SW 1271 (cell line): ENCODE measurements around the gene SLC9A9.
"Not testable (repeated sequence)": the region's sequence is repeated elsewhere in the genome, so short reads cannot be mapped to it uniquely, and the experiment has no call there.

Experiments used
- DNase-seq, 2 experiments: peaks; one replicate each; lab custom pipeline; 2025; lab: John Stamatoyannopoulos, UW

Gene SLC9A9

GRCh38 chr3:143562789-143563188 is 285.5 kb downstream of the SLC9A9 start:
- DNase-seq: no peak

DNA sequence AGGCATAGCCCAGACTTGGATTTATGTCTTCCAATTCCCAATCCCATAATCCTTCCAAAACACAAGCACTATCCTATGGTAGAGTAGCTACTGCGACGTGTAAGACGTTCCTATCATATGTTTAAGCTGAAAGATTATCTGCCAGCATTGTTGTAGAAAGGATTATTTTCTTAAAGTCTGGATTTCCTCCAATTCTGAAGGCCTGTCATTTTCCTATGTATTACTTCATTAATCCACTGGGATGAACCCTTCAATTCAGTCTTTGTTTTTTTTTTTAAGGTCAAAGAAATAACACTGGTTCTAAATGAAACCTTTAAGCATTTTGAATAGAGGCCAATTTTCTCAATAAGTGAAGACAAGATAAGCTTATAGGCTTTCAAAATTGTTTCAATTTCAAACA is 289.0 kb downstream of the SLC9A9 start:
- no peak for DNase-seq

DNA sequence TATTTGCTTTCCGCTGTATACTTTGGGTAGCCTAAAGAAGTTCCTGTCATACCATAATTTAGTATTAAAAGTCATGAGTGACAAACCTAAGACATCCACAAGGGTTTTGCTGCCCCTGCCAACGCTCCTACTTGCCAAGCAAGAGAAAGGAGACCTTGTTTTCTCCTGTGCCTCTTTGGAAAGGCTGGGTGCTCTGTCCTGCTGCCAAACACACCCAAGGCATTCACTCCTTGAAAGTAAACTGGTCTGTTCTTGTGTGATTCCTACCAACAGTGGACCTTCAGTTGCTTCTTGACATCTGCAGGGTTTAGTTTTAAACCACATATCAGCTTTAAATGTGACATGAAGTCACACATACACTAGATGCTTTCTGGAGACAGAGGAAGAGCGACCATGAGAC is 295.4 kb downstream of the SLC9A9 start:
- DNase-seq: no peak

DNA sequence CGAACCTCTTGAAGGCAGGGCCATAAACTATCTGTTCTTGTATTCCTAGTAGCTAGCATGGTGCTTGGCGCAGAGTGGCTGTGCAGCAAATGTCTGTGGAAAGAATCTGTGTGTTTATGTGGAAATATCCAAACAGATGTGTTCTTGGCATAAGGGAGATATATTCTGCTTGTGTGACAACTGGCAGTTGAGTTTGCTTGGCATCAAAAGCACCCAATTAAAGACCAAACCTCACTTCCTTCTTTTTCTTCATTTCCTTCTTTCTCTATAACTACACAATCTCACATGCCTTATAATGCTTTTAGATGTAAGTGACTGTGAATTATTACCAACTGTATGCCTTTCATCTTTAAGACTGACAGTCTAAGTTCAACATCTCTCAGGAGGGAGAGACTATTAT is 296.5 kb downstream of the SLC9A9 start:
- DNase-seq: no peak

DNA sequence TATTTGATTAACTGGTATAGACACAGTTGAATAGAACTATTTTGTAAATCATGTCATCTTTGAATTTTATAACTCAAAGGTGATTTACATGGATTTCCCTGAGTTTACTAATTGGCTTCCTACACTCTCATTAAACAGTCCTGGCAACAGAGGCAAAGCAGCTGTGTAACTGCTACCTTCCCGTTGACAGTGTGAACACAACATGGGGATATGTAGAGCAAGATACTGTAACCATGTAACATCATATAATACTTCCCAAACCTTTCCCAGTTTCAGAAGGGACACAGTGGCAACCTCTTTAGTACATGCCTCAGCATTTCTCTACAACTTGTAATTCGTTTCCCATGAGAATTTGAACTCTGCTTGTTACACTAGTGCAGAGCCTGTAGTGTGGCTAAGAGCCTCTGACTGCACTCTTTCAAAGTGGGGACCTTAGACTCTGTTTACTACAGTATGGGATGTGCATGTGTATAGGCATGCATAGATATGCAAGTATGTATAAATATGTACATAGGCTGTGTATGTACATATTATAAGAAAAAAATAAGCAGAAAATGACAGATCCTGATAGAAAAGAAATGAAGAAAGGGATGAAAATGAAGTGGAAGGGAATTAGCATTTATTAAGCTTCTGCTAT is 299.3 kb downstream of the SLC9A9 start:
- no peak for DNase-seq

- DNase-seq: no peak
Observed at GRCh38 chr3:143548393-143548792, 299.9 kb downstream of the SLC9A9 start.

DNA sequence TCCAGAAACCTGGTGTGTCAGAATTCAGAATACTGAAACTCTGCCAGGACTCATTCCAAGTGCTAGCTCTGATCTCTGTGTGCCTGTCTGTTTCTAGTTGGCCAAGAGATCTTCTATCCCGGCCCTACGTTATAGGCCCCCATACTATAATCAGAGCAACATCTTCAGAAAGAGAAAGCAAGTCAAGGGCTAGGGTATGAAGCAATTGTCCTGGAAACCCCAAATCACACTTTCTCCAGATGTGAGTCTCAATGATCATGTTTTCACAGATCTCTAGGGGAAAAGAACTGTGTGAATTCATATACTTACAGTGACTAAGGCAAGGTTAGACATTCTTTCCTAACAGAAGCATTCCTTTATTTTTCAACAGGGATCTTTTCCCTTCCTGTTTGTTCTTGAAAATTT is 309.7 kb downstream of the SLC9A9 start:
- no peak for DNase-seq

DNA sequence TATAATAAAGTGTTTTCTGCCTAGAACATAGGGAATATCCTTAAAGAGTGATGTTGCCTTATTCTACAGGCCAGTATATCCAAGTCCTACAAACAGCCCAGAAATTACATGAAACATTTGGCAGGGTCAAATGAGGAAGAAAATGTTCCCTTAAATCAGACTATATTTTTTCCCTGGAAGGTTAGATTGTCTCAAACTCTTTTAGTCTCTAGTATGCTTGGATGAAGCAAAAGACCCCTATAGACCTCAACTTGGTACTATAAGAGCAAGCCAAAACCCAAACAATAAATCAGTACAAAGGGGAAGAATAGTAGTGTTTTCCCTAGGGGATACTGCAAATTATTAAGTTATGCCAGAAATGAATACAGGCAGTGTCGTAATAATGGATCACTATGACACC is 310.2 kb downstream of the SLC9A9 start:
- DNase-seq: no peak

DNA sequence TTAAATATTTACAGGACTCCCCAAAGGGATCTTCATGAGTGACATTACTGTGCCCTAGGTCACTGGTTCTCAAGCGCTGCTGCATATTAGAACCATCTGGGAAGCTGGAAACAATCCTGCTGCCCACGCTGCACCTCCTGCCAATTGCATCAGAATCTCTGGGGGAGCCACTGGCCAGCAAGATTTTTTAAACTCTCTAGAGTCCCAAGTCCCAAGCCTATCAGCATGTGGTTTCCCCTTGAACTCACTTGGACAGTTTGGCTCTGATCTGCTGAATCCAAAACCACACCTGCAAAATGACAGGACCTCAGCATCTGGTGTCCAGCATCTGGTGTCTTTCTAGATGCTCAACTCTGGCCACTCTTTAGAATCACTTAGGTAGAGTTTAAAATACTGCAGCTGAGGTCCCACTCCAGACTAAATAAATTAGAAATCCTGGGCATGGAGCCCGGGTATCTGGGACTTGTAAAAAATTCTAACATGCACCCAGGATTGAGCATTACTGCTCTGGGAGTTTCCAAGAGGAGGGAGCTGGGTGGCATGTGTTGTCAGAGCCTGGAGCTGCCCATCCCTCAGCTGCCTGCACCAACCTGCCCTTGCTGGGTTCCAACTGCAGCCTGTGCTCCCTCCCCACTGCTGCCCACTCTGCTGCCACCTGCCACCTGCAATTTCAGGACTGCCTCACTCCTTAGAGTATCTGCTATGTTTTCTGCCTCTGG is 311.3 kb downstream of the SLC9A9 start:
- no peak for DNase-seq

GRCh38 chr3:143535994-143536784 is 312.1 kb downstream of the SLC9A9 start:
- DNase-seq: no peak

- no peak for DNase-seq
Observed at GRCh38 chr3:143533391-143533790, 314.9 kb downstream of the SLC9A9 start.

GRCh38 chr3:143532091-143532490 is 316.2 kb downstream of the SLC9A9 start:
- DNase-seq: no peak

DNA sequence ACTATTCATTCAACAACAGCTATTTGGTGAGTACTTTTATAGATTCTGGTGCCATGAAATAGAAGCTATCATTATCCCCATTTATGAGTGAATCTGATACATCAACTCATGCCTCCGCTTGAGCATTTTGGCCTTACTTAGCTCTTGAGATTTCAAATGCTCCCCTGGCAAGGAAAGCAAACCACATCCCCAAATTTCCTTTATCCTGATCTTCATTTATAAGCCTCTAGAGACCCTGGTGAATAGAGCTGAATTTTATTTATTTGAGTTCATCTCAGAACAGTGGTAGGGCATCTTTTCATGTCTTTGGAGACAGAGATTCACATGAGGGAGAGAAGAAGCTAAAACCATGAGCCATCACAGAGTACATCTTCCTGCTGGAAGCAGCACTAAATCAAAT is 317.2 kb downstream of the SLC9A9 start:
- no peak for DNase-seq

GRCh38 chr3:143529798-143530197 is 318.5 kb downstream of the SLC9A9 start:
- DNase-seq: no peak

- no peak for DNase-seq
Observed at GRCh38 chr3:143529018-143529478, 319.2 kb downstream of the SLC9A9 start.

DNA sequence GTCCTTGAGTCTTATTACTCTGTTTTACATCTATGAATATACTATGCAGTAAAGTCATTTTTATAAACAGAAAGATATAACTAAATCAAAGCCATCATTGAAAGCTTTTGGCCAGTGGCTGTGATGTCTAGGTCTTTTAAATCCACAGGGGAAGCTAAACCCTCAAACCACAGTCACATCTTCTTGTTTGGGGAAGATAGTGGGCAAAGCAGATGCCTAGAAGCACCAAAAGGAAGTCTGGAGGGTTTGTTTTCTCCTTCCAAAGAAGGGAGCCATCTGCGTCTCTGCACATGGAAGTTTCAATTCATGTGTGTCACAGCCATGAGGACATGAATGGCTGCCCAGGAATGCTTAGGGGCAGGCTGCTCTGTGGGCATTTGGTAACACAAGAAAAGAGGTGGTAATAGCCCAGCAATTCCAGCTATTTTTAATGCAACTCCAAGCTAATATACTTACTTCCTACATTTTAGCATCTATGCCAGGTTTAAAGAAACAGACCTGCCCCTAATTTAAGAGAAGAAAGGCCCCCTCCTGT is 322.2 kb downstream of the SLC9A9 start:
- no peak for DNase-seq

- no peak for DNase-seq
Observed at GRCh38 chr3:143525408-143525807, 322.9 kb downstream of the SLC9A9 start.

DNA sequence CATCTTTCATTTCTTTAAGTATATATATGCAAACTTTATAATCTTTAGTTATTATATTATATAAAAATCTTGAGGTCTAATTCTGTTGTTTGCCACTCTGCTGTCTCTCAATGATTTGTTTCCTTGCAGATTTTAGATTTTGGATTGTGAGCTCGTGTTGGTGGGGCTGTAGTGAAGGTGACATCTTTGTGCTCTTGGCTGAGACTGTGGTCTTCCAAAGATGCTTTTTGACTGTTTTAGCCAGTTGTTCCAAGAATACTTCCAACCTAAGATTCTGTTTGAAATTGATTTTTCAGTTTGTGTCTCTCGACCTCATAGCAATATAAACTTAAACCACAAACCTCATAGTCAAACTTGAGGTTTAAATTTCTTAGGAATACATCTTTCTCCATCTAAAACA is 326.5 kb downstream of the SLC9A9 start:
- no peak for DNase-seq

GRCh38 chr3:143517131-143517530 is 331.1 kb downstream of the SLC9A9 start:
- not testable (repeated sequence) for DNase-seq

DNA sequence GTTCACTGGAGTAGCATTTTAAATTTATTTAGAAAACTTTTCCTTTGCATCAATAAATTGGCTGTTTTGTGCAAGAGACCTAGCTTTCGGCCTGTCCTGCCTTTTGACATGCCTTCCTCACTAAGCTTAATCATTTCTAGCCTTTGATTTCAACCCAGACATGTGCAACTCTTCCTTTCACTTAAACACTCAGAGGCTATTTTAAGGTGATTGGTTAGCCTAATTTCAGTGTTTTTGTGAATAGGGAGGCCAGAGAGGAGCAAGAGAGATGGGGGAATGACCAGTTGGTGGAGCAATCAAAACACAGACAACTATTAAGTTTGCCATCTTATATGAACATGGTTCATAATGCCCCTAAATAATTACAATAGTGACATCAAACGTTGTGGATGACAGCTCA is 333.4 kb downstream of the SLC9A9 start:
- DNase-seq: no peak

GRCh38 chr3:143514109-143514508 is 334.2 kb downstream of the SLC9A9 start:
- DNase-seq: no peak

DNA sequence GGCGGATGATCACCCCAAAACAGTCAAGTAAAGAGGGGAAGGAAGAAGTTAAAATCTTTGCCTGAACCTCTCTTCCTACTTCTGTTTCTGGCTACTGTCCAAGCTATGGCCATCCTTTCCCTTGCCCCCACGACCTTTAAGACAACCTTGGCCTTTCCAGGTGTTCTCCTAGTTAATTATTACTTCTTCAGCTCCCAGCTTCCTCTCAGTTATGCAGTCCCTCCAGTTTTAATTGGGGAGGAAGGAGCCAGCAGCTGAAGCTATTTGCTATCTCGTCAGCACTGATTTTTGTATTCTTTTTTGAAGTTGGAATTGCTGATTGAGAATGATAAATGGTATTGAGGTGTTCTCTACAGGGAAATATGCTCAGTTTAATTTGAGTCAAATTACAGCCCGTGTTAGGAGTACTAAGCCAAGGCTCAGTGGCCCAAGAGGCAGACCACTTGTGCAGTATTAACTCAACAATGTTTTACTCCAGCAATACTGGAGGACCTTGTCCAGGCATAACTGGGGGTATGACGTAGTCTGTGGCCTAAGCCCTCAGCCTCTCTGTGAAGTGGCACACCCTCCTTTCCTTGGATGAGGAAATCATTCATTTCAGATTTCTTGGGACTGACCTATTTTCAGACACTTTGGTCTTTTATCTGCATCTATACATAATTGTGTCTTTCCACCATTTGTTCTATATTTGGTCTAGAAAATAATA is 336.9 kb downstream of the SLC9A9 start:
- DNase-seq: no peak
